Endothelial cell (in vitro differentiated cells): ENCODE measurements around the gene GADL1. TPM values are rescaled to one million over a fixed set of nuclear protein-coding genes. Genes with fewer than 3 reads are reported as not detected.
A peak's percentile ranks its signal among the peaks of the same experiment; 100 is the strongest.

ENCODE experiments used
- DNase-seq: peaks from one replicate; pipeline ENCODE4 v3.0.0; 2021; ENCODE audit warnings: low spot score
- H3K27ac Mint-ChIP-seq: one replicate; pipeline ENCODE4 v1.8.0; 2021; ENCODE audit warnings: mixed read lengths, inconsistent platforms; ENCODE audit not compliant: unreplicated experiment
- H3K27me3 Mint-ChIP-seq: one replicate; pipeline ENCODE4 v1.8.0; 2021; ENCODE audit warnings: mild to moderate bottlenecking, moderate library complexity, mixed read lengths, inconsistent platforms; ENCODE audit not compliant: unreplicated experiment
- H3K36me3 Mint-ChIP-seq: one replicate; pipeline ENCODE4 v1.8.0; 2021; ENCODE audit warnings: mild to moderate bottlenecking, low read depth, mixed read lengths, inconsistent platforms; ENCODE audit not compliant: unreplicated experiment
- H3K4me1 Mint-ChIP-seq: one replicate; pipeline ENCODE4 v1.8.0; 2021; ENCODE audit warnings: mild to moderate bottlenecking, mixed read lengths, inconsistent platforms; ENCODE audit not compliant: unreplicated experiment
- H3K4me3 Mint-ChIP-seq: one replicate; pipeline ENCODE4 v1.8.0; 2021; ENCODE audit warnings: mild to moderate bottlenecking, mixed read lengths, inconsistent platforms; ENCODE audit not compliant: unreplicated experiment
- H3K9me3 Mint-ChIP-seq: one replicate; pipeline ENCODE4 v1.8.0; 2021; ENCODE audit warnings: mixed read lengths, inconsistent platforms; ENCODE audit not compliant: unreplicated experiment
- total RNA-seq: library from RNA; stranded (reverse); fragmentation: NEBNext Ultra II Directional; extraction: Animal tissue kit (Norgen Biotek cat#: 25700); gene quantifications from one replicate; pipeline ENCODE4 v1.2.1, GENCODE V29; 2021; ENCODE audit not compliant: unreplicated experiment
- TF ChIP-seq, protein P1 (sequence below): fragments of 200-600 bp; sonication (generic); IDR thresholded peaks from one replicate; pipeline ENCODE4 v1.5.0; 2021; ENCODE audit warnings: antibody characterized with exemption; ENCODE audit not compliant: unreplicated experiment

The GADL1 gene
- total RNA-seq, 1 donor from 2014 or later: not detected

DNA sequence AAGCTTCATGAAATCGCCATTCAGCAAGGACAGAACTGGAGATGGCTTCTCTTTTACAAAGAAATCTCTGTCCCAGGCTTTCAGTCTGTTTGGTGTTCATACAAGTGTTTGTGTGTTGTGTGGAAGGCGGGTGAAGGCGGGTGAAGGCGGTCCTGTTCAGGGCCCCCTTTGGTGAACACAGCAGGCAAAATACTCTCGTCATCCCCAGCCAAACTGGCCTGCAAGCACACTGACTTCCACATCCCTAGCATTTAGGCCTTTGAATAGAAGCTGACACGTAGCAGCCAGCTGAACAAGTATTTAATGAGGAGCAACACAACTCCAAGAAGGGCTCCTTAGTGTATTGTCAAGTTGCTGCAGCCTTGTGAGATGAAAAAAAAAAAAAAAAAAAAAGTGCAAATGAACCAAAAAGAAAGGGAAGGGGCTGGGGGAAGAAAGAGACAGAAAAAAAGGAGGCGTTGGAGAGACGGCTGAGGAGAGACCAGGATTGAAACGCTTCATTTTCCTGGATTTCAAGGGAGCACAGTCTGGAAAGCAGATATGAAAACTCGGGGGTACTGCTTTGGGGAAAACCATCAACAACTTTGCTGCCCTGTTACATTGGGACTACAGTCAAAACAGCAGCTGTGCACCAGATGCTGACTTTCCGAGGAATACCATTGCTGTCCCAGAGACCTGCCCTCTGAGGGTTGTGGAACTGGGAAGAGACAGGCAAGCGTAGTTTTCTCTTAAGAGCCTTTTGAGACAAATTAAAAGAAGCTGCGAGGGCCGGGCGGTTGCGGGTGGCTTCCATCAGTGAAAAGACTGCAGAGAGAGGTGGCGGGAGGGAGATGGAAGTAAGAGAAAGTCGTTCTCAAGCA, 213.4 kb downstream of the GADL1 start:
- peaks cover 51% of the 10 kb centered on the region for H3K36me3 Mint-ChIP-seq
- DNase-seq: no peak
- peak overlapping the region; percentile 76 for H3K27ac Mint-ChIP-seq
- H3K4me3 Mint-ChIP-seq: peak overlapping the region; percentile 48
- H3K9me3 Mint-ChIP-seq: no peaks in the 10 kb centered on the region
- H3K4me1 Mint-ChIP-seq: peaks cover 68% of the 10 kb centered on the region
- TF ChIP-seq, protein P1, sequence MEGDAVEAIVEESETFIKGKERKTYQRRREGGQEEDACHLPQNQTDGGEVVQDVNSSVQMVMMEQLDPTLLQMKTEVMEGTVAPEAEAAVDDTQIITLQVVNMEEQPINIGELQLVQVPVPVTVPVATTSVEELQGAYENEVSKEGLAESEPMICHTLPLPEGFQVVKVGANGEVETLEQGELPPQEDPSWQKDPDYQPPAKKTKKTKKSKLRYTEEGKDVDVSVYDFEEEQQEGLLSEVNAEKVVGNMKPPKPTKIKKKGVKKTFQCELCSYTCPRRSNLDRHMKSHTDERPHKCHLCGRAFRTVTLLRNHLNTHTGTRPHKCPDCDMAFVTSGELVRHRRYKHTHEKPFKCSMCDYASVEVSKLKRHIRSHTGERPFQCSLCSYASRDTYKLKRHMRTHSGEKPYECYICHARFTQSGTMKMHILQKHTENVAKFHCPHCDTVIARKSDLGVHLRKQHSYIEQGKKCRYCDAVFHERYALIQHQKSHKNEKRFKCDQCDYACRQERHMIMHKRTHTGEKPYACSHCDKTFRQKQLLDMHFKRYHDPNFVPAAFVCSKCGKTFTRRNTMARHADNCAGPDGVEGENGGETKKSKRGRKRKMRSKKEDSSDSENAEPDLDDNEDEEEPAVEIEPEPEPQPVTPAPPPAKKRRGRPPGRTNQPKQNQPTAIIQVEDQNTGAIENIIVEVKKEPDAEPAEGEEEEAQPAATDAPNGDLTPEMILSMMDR: no peak
- peaks cover 5% of the 10 kb centered on the region for H3K27me3 Mint-ChIP-seq

DNA sequence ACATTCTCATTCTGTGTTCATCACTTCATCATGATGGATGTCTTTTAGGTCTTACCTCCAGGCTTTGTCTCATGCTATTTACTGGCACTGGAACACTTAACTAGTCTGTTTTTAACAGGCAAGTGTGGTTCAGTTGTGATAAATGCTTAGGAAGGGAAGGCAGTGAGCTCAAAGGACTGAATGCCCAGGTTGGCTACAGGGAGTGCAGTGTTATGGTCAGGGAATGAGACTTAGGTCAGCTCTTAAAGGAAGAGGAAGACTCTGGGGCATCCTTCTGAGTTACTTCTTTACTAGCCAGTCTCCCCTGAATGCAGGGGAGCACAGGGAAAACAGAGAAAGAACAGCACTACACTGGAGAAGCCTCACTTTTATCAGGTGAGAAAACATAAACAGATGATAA, 215.4 kb downstream of the GADL1 start:
- Mint-ChIP-seq H3K4me1 (peaks cover 64% of the 10 kb centered on the region), H3K9me3 (no peaks in the 10 kb centered on the region), H3K27ac (peak overlapping the region; percentile 54), H3K4me3 (peak overlapping the region; percentile 13), H3K27me3 (peaks cover 5% of the 10 kb centered on the region), H3K36me3 (peaks cover 63% of the 10 kb centered on the region)
- TF ChIP-seq, protein P1: no peak
- DNase-seq: no peak

DNA sequence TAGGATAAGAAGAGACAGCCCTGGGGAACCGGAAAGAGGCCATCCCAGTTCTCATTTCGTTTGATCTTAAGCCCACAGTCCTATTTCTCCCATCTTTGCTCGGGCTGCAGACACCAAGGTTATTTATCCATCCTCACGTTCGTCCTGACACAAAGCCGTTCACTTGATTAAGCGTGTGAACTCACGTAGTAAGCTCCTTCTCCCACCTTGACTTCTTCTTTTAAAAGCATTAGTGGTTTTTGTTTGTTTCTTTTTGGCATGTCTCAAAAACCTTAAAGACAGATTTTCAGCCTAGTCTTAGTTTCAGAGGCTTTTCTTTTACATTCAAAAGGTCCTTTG, 217.1 kb downstream of the GADL1 start:
- Mint-ChIP-seq H3K27ac (no peak overlapping the region), H3K36me3 (peaks cover 75% of the 10 kb centered on the region)

DNA sequence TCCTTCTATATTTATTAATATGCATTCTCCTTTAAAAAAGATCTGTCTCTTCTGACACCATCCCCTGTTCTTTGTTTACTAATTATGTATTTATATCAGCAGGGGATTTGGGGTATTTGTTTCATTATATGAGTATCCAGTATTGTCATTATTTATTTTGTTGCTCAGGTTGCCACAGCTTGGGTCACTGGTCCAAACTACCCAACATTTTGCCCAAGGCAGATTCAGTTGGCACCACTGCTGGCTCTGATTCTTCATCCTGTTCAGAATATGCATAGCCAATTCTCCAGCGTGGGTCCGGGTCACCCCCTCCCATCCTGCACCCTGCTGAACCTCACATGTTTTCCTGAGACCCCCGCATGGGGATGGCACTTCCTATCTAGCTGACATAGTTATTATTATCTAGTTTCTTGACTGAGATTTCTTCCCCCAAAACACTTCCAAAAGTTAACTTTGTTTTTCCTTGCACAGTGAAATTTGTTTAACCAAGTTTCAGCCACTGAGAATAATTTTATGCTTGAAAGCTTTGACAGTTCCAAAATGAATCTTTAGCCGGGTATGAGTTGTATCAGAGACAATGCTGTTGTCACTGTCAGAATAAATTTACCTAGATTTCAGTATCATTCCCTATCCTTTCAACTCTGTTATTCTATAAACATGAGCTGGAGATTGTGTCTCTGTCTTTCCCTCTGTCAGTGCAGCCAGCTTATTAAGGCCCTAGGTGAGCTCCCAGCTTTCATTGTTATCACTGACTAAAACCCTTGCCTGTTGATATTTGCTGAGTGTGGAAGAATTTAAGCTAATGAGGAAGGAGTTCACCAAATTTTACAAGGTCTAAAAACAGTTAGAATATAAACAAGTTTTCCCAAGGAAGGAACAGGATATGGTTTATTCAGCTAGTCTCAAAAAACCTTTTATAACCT, 217.8 kb downstream of the GADL1 start:
- DNase-seq: no peak
- H3K4me1 Mint-ChIP-seq: peaks cover 55% of the 10 kb centered on the region
- peaks cover 6% of the 10 kb centered on the region for H3K27me3 Mint-ChIP-seq
- no peak overlapping the region for H3K27ac Mint-ChIP-seq
- H3K4me3 Mint-ChIP-seq: no peak overlapping the region
- TF ChIP-seq, protein P1: no peak
- no peaks in the 10 kb centered on the region for H3K9me3 Mint-ChIP-seq
- H3K36me3 Mint-ChIP-seq: peaks cover 81% of the 10 kb centered on the region

More for the DNA sequence above, 217.1 kb downstream of the GADL1 start:
- Mint-ChIP-seq H3K9me3 (no peaks in the 10 kb centered on the region), H3K4me1 (peaks cover 61% of the 10 kb centered on the region), H3K27me3 (peaks cover 6% of the 10 kb centered on the region), H3K4me3 (peak overlapping the region; percentile 31)
- TF ChIP-seq, protein P1: no peak
- no peak for DNase-seq
